Gastroesophageal sphincter (tissue), 2 donors: ENCODE results near the gene FES.
"Not testable (repeated sequence)": the region's sequence is repeated elsewhere in the genome, so short reads cannot be mapped to it uniquely, and the experiment has no call there.

Source experiments
- POLR2A ChIP-seq, 2 donors: fragments of 450-650 bp; IDR thresholded peaks; one replicate each; pipeline ENCODE4 v1.6.1; 2017; ENCODE audit warnings: antibody characterized with exemption in 2 of 2, mild to moderate bottlenecking in 2 of 2, moderate library complexity in 1 of 2
- POLR2AphosphoS5 ChIP-seq: sonication (generic); formaldehyde crosslinking; IDR thresholded peaks from one replicate; pipeline ENCODE4 v1.6.1; 2017; ENCODE audit warnings: antibody characterized with exemption

DNA sequence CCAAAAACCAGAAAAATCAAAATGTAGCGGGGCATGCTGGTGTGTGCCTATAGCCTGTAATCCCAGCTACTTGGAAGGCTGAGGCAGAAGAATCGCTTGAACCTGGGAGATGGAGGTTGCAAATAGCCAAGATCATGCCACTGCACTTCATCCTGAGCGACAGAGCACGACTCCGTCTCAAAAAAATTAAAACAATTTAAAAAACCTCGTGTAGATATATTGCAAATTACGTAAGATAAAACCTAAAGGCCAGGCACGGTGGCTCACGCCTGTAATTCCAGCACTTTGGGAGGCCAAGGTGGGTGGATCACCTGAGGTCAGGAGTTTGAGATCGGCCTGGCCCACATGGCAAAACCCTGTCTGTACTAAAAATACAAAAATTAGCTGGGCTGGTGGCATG is 42.5 kb downstream of the FES start:
- not testable (repeated sequence) for TF ChIP-seq POLR2A (IDR thresholded peaks at IDR 0.05); POLR2AphosphoS5
